ENCODE results near the gene NAALADL1. TPM values are rescaled to one million over a fixed set of nuclear protein-coding genes. Genes with fewer than 3 reads are reported as not detected.

The NAALADL1 gene
- total RNA-seq, 2 experiments from 2014 or later: 2.7 to 3.9 TPM

DNA sequence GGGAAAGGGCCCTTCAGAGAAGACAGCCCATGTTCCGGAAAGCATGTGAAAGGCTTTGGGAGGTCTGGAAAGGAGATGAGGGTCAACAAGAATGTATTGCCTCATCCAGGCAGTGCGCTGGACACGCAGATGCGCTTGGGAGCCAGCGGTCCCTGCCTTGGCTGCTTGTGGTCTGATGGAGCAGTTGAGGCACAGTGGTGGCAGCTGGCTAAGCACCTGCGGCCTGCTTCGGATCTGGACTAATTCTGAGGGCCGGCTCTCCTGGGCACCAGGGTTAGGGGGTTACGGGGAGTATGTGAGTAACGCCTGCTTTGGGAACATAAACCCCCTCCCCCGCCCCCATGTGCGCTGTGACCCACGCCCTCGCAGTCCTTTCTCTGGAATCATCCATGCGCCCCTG, 48.7 kb upstream of the NAALADL1 start:
- H3K36me3 ChIP-seq (ENCODE audit: insufficient read depth, low read length): peaks cover 25% of the 10 kb centered on the region
- no peaks in the 10 kb centered on the region for H3K9me3 ChIP-seq (ENCODE audit: low read length)
- intact Hi-C loops (cut with micrococcal nuclease; ENCODE audit: unreplicated experiment): no loop called here
- DNase-seq (ENCODE audit: low spot score): no peak
- H3K4me3 ChIP-seq (ENCODE audit: low read depth, low read length, poor library complexity, severe bottlenecking): no peak overlapping the region
- no TSS peak for BruUV-seq (replicated peaks)
- POLR2A ChIA-PET: no interaction called here
- H2AFZ ChIP-seq (ENCODE audit: low read length): no peak overlapping the region
- H3K4me2 ChIP-seq (ENCODE audit: low read length): no peak overlapping the region
- no peak for TF ChIP-seq EZH2phosphoT487 (IDR thresholded peaks at IDR 0.05; ENCODE audit: borderline replicate concordance, low read depth, low read length)
- TF ChIP-seq, protein P1, sequence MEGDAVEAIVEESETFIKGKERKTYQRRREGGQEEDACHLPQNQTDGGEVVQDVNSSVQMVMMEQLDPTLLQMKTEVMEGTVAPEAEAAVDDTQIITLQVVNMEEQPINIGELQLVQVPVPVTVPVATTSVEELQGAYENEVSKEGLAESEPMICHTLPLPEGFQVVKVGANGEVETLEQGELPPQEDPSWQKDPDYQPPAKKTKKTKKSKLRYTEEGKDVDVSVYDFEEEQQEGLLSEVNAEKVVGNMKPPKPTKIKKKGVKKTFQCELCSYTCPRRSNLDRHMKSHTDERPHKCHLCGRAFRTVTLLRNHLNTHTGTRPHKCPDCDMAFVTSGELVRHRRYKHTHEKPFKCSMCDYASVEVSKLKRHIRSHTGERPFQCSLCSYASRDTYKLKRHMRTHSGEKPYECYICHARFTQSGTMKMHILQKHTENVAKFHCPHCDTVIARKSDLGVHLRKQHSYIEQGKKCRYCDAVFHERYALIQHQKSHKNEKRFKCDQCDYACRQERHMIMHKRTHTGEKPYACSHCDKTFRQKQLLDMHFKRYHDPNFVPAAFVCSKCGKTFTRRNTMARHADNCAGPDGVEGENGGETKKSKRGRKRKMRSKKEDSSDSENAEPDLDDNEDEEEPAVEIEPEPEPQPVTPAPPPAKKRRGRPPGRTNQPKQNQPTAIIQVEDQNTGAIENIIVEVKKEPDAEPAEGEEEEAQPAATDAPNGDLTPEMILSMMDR (conservative IDR thresholded peaks at IDR 0.05; ENCODE audit: low read length): no peak
- no peaks in the 10 kb centered on the region for H3K9me2 ChIP-seq (ENCODE audit: insufficient read depth, low read length)
- CTCF ChIA-PET (ENCODE audit: unreplicated experiment): no interaction called here
- peaks cover 23% of the 10 kb centered on the region for H3K4me1 ChIP-seq (ENCODE audit: insufficient read depth, low read length, poor library complexity, severe bottlenecking)
- peaks cover 8% of the 10 kb centered on the region; the same call in 1 of the 2 replicates for H4K20me1 ChIP-seq (ENCODE audit: insufficient read depth, low read length)
- H3K27ac ChIP-seq (ENCODE audit: low read depth, low read length, poor library complexity, severe bottlenecking): no peak overlapping the region
- H3K79me2 ChIP-seq (ENCODE audit: insufficient read depth, low read depth, low read length): no peaks in the 10 kb centered on the region; the same call in 1 of the 2 replicates

DNA sequence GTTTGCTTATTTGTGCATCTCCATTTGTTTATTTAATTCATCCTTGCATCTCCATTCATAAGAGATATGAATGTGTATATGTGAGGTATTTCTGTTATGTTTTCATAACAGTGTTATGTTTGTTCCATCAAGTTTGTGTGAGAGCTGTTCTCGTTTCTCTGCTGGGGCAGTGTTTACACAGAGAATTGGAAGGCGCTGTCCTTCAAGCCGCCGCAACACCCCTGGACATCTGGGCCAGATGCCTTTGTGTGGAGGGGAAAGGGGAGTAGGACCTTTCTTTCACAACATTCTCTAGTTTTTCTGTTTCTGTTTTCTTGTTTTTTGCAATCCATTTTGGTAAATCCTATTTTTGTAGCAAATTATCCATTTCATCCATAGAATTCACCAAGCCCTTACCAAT, 46.3 kb upstream of the NAALADL1 start:
- Histone ChIP-seq H3K9me3 (ENCODE audit: low read length) (no peaks in the 10 kb centered on the region), H3K27ac (ENCODE audit: low read depth, low read length, poor library complexity, severe bottlenecking) (no peak overlapping the region), H3K9me2 (ENCODE audit: insufficient read depth, low read length) (no peaks in the 10 kb centered on the region), H3K4me3 (ENCODE audit: low read depth, low read length, poor library complexity, severe bottlenecking) (no peak overlapping the region), H3K79me2 (ENCODE audit: insufficient read depth, low read depth, low read length) (peaks cover 6% of the 10 kb centered on the region; the same call in 1 of the 2 replicates), H3K4me2 (ENCODE audit: low read length) (no peak overlapping the region), H2AFZ (ENCODE audit: low read length) (no peak overlapping the region), H3K4me1 (ENCODE audit: insufficient read depth, low read length, poor library complexity, severe bottlenecking) (no peaks in the 10 kb centered on the region), H3K36me3 (ENCODE audit: insufficient read depth, low read length) (peaks cover 22% of the 10 kb centered on the region), H4K20me1 (ENCODE audit: insufficient read depth, low read length) (no peaks in the 10 kb centered on the region)
- ChIA-PET POLR2A (interaction anchor here (0.7 kb wide), 1 partner anchor 223 kb away, joined by 3 read pairs; no protein-coding TSS in a partner anchor), CTCF (ENCODE audit: unreplicated experiment) (no interaction called here)
- no TSS peak for BruUV-seq (replicated peaks)
- DNase-seq (ENCODE audit: low spot score): no peak
- intact Hi-C loops (cut with micrococcal nuclease; ENCODE audit: unreplicated experiment): no loop called here
- TF ChIP-seq, protein P1 (conservative IDR thresholded peaks at IDR 0.05; ENCODE audit: low read length): no peak
- no peak for TF ChIP-seq EZH2phosphoT487 (IDR thresholded peaks at IDR 0.05; ENCODE audit: borderline replicate concordance, low read depth, low read length)

- DNase-seq (ENCODE audit: low spot score): no peak
- POLR2A ChIA-PET: interaction anchor here (1.2 kb wide), 2 partner anchors 20 to 99 kb away, joined by 3 to 4 read pairs; no protein-coding TSS in a partner anchor
- peaks cover 27% of the 10 kb centered on the region for H3K36me3 ChIP-seq (ENCODE audit: insufficient read depth, low read length)
- H3K9me2 ChIP-seq (ENCODE audit: insufficient read depth, low read length): no peaks in the 10 kb centered on the region
- peaks cover 9% of the 10 kb centered on the region for H3K79me2 ChIP-seq (ENCODE audit: insufficient read depth, low read depth, low read length)
- H3K4me1 ChIP-seq (ENCODE audit: insufficient read depth, low read length, poor library complexity, severe bottlenecking): no peaks in the 10 kb centered on the region
- no peak for TF ChIP-seq EZH2phosphoT487 (IDR thresholded peaks at IDR 0.05; ENCODE audit: borderline replicate concordance, low read depth, low read length)
- TF ChIP-seq, protein P1 (conservative IDR thresholded peaks at IDR 0.05; ENCODE audit: low read length): no peak
- H3K4me2 ChIP-seq (ENCODE audit: low read length): no peak overlapping the region
- no peak overlapping the region for H3K27ac ChIP-seq (ENCODE audit: low read depth, low read length, poor library complexity, severe bottlenecking)
- no TSS peak for BruUV-seq (replicated peaks)
- intact Hi-C loops (cut with micrococcal nuclease; ENCODE audit: unreplicated experiment): no loop called here
- CTCF ChIA-PET (ENCODE audit: unreplicated experiment): no interaction called here
- no peak overlapping the region for H3K4me3 ChIP-seq (ENCODE audit: low read depth, low read length, poor library complexity, severe bottlenecking)
- no peaks in the 10 kb centered on the region for H3K9me3 ChIP-seq (ENCODE audit: low read length)
- no peaks in the 10 kb centered on the region for H4K20me1 ChIP-seq (ENCODE audit: insufficient read depth, low read length)
- no peak overlapping the region for H2AFZ ChIP-seq (ENCODE audit: low read length)
These were observed 45.1 kb upstream of the NAALADL1 start for GRCh38 chr11:65103476-65103875.
